ENCODE measurements around the gene PKIG. TPM values are rescaled to one million over a fixed set of nuclear protein-coding genes. Genes with fewer than 3 reads are reported as not detected.

The PKIG gene
- total and polyA plus RNA-seq, 2 experiments from 2014 or later, result 29.7 to 33.2 TPM

- Mint-ChIP-seq H3K4me3 (no peak overlapping the region), H3K27ac (no peak overlapping the region), H3K9me3 (no peaks in the 10 kb centered on the region), H3K27me3 (ENCODE audit: insufficient read depth, low read depth, poor library complexity) (peaks cover 3% of the 10 kb centered on the region), H3K4me1 (peaks cover 10% of the 10 kb centered on the region), H3K36me3 (ENCODE audit: low read depth) (peaks cover 16% of the 10 kb centered on the region)
- Histone ChIP-seq H3K79me2 (replicated peaks; ENCODE audit: insufficient read depth) (no peaks in the 10 kb centered on the region), H3K9me2 (ENCODE audit: insufficient read depth) (no peaks in the 10 kb centered on the region), H3K4me3 (no peak overlapping the region), H3K4me2 (no peak overlapping the region), H3K36me3 (ENCODE audit: insufficient read depth) (no peaks in the 10 kb centered on the region), H3F3A (replicated peaks; ENCODE audit: low read depth) (no peaks in the 10 kb centered on the region), H3K27ac (ENCODE audit: low read depth) (no peak overlapping the region), H3K27me3 (ENCODE audit: insufficient read depth) (no peaks in the 10 kb centered on the region), H3K4me1 (ENCODE audit: insufficient read depth) (peaks cover 5% of the 10 kb centered on the region), H4K20me1 (replicated peaks; ENCODE audit: insufficient read depth) (no peaks in the 10 kb centered on the region), H2AFZ (no peak overlapping the region)
- no peak for ATAC-seq
- no peak for TF ChIP-seq NANOG (IDR thresholded peaks at IDR 0.05; ENCODE audit: borderline replicate concordance)
- TF ChIP-seq ETS1 (IDR thresholded peaks at IDR 0.05), result no peak
- TF ChIP-seq ZNF331 (CRISPR knock-in tag; IDR thresholded peaks at IDR 0.05; ENCODE audit: low read depth), result no peak
- no peak for TF ChIP-seq ZNF462 (CRISPR knock-in tag; IDR thresholded peaks at IDR 0.05)
- no peak for TF ChIP-seq ZNF114 (CRISPR knock-in tag; IDR thresholded peaks at IDR 0.05)
- TF ChIP-seq EZH2 (IDR thresholded peaks at IDR 0.05; ENCODE audit: low read depth, unreplicated experiment), result no peak
- no peak for TF ChIP-seq POLR2AphosphoS5 (IDR thresholded peaks at IDR 0.05; ENCODE audit: low read depth)
- no peak for TF ChIP-seq JUNB (IDR thresholded peaks at IDR 0.05; ENCODE audit: unreplicated experiment)
- no peak for TF ChIP-seq EZH2phosphoT487 (IDR thresholded peaks at IDR 0.05; ENCODE audit: unreplicated experiment)
- TF ChIP-seq REST (IDR thresholded peaks at IDR 0.05; ENCODE audit: unreplicated experiment), result no peak
- TF ChIP-seq CTCF (conservative IDR thresholded peaks at IDR 0.05; ENCODE audit: low read depth in 2 of 2), result no peak
- TF ChIP-seq STAT1 (IDR thresholded peaks at IDR 0.05; ENCODE audit: unreplicated experiment), result no peak
- TF ChIP-seq CREB1 (CRISPR knock-in tag; IDR thresholded peaks at IDR 0.05; ENCODE audit: low read depth), result no peak
- DNase-seq (ENCODE audit: low spot score), result no peak
Observed at GRCh38 chr20:44627364-44628010, 45.1 kb downstream of the PKIG start.

All from GM23338 (cell line).